Nephron progenitor cell (in vitro differentiated cells): Measurements from ENCODE around the gene ABCA1.
A peak's percentile ranks its signal among the peaks of the same experiment; 100 is the strongest.

Experiments used
- DNase-seq: peaks from one replicate; pipeline ENCODE4 v3.0.0; 2021
- H3K27ac Mint-ChIP-seq: 2 replicates; pipeline ENCODE4 v1.8.0; 2021; ENCODE audit warnings: mild to moderate bottlenecking, moderate library complexity, mixed read lengths
- H3K27me3 Mint-ChIP-seq: 2 replicates; pipeline ENCODE4 v1.8.0; 2021; ENCODE audit warnings: mild to moderate bottlenecking, low read depth, mixed read lengths; ENCODE audit not compliant: poor library complexity
- H3K36me3 Mint-ChIP-seq: 2 replicates; pipeline ENCODE4 v1.8.0; 2021; ENCODE audit warnings: low read depth, mixed read lengths
- H3K4me1 Mint-ChIP-seq: 2 replicates; pipeline ENCODE4 v1.8.0; 2021; ENCODE audit warnings: mixed read lengths
- H3K4me3 Mint-ChIP-seq: 2 replicates; pipeline ENCODE4 v1.8.0; 2021; ENCODE audit warnings: mild to moderate bottlenecking, moderate library complexity, mixed read lengths
- H3K9me3 Mint-ChIP-seq: 2 replicates; pipeline ENCODE4 v1.8.0; 2021; ENCODE audit warnings: mild to moderate bottlenecking, moderate library complexity, mixed read lengths
- TF ChIP-seq, protein P1 (sequence below): fragments of 200-600 bp; sonication (generic); IDR thresholded peaks from 2 replicates; pipeline ENCODE4 v1.5.0; 2021; ENCODE audit warnings: antibody characterized with exemption

Gene ABCA1

DNA sequence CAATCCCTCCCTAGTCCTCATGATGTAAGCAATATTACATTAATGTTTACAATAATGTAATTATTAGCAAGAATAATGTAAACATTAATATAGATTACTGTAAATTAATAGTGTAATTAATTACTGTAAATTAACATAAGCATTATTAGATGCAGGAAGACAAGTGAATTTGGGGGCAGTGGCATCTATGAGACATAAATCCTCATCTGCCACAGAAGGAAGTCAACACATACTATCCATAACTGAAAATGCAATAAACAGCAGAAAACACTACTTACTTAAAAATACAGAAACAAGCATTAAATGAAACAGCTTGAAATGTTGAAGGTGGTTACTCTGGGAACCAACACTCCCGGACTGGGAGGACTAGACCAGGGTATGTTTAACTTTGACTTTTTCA is 181.2 kb downstream of the ABCA1 start:
- Mint-ChIP-seq H3K27ac (peak overlapping the region; percentile 79), H3K27me3 (peaks cover 8% of the 10 kb centered on the region), H3K36me3 (no peaks in the 10 kb centered on the region), H3K4me3 (peak overlapping the region; percentile 98), H3K4me1 (peaks cover 29% of the 10 kb centered on the region), H3K9me3 (no peaks in the 10 kb centered on the region)
- no peak for DNase-seq
- TF ChIP-seq, protein P1, sequence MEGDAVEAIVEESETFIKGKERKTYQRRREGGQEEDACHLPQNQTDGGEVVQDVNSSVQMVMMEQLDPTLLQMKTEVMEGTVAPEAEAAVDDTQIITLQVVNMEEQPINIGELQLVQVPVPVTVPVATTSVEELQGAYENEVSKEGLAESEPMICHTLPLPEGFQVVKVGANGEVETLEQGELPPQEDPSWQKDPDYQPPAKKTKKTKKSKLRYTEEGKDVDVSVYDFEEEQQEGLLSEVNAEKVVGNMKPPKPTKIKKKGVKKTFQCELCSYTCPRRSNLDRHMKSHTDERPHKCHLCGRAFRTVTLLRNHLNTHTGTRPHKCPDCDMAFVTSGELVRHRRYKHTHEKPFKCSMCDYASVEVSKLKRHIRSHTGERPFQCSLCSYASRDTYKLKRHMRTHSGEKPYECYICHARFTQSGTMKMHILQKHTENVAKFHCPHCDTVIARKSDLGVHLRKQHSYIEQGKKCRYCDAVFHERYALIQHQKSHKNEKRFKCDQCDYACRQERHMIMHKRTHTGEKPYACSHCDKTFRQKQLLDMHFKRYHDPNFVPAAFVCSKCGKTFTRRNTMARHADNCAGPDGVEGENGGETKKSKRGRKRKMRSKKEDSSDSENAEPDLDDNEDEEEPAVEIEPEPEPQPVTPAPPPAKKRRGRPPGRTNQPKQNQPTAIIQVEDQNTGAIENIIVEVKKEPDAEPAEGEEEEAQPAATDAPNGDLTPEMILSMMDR, result no peak

DNA sequence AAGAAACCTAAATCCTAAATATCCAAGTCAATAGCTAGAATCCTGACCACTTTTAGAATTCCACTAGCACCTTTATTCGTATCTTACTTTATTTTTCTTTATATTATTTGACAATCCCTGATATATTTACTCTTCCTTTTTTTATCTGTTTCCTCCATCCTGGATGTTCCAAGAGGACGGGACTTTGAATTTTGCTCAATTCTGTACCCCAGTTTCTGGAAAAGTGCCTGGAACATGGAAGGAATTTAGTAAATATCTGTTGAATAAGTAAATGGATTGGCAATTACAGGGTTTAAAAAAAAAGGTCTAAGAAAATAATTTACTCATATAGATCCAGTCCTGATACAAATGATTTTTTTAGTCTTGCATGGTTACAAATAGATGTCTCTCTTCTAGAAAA is 181.7 kb downstream of the ABCA1 start:
- Mint-ChIP-seq H3K27me3 (peaks cover 8% of the 10 kb centered on the region), H3K36me3 (no peaks in the 10 kb centered on the region), H3K27ac (no peak overlapping the region), H3K9me3 (no peaks in the 10 kb centered on the region), H3K4me3 (peak overlapping the region; percentile 98), H3K4me1 (peaks cover 29% of the 10 kb centered on the region)
- no peak for DNase-seq
- TF ChIP-seq, protein P1, result no peak

DNA sequence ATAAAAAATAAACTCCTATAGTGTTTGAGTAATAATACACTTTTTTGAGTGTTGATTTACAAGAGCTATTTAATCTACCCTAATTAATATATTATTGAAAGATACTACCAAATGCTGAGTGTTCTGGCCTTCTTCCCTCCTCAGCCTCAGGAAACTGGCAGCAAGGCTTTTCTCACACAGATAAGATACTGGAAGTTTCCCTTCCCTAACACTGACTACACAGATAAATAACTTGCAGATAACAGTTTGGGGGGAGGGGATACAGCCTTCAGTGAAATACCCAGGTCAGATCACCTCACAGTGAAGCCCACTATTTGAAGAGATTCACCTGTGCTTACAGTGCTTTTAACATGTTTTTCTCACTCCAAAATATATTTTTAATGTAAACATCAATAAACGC is 182.1 kb downstream of the ABCA1 start:
- DNase-seq, result no peak
- peak overlapping the region; percentile 65 for H3K4me3 Mint-ChIP-seq

DNA sequence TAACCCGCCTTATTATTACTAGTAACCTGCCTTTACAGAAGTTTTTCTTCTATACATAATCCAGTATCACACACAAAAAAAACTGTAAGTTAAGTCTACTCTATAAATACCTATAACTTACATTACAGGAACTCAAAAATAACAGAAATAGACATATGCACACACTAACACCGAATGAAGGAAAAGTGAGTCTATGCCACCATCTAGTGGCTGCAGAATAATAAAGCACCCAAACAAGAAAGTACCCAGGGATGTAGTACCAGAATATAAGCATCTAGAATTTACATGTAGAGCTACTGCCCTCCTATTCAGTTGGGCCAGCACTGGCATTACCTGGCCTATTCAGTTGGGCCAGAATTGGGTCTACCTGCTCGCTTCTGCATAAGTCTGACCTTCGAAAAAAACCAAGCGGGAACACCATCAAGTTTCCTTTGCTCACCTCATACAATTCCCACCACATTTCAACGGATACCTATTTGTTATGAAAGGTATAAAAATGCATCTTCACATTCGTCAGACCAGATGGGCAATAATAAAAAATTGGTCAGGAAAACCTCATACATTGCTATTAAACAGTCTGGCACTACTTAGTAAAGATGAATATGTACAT is 184.5 kb downstream of the ABCA1 start:
- Mint-ChIP-seq H3K9me3 (no peaks in the 10 kb centered on the region), H3K4me1 (peaks cover 23% of the 10 kb centered on the region), H3K4me3 (no peak overlapping the region), H3K27ac (no peak overlapping the region), H3K27me3 (peaks cover 11% of the 10 kb centered on the region), H3K36me3 (no peaks in the 10 kb centered on the region)
- TF ChIP-seq, protein P1, result peak; percentile 73
- DNase-seq, result peak; percentile 9

More for the DNA sequence above, 182.1 kb downstream of the ABCA1 start:
- TF ChIP-seq, protein P1, result no peak
- H3K36me3 Mint-ChIP-seq, result no peaks in the 10 kb centered on the region
- no peaks in the 10 kb centered on the region for H3K9me3 Mint-ChIP-seq
- H3K4me1 Mint-ChIP-seq, result peaks cover 29% of the 10 kb centered on the region
- H3K27ac Mint-ChIP-seq, result no peak overlapping the region
- H3K27me3 Mint-ChIP-seq, result peaks cover 8% of the 10 kb centered on the region

DNA sequence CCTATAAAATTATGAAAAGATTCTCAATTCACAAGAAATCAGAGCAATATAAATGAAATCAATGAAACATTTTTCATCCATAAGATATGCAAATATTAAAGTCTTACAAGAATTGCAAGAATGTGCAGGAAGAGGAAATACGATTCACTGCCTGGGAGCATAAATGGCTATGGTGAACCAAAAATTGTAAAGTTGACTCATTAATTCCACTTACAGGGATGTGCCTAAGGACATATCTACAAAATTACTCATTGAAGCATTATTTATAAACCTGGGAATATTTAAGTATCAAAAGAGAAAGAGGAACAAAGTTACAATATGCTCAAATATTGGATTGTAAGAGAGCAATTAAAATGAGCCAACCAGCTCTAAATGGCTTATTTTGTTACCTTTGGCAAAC is 187.3 kb downstream of the ABCA1 start:
- DNase-seq, result no peak
- Mint-ChIP-seq H3K4me1 (no peaks in the 10 kb centered on the region), H3K36me3 (no peaks in the 10 kb centered on the region), H3K27me3 (peaks cover 3% of the 10 kb centered on the region), H3K9me3 (no peaks in the 10 kb centered on the region), H3K4me3 (no peak overlapping the region), H3K27ac (no peak overlapping the region)
- TF ChIP-seq, protein P1, result no peak

DNA sequence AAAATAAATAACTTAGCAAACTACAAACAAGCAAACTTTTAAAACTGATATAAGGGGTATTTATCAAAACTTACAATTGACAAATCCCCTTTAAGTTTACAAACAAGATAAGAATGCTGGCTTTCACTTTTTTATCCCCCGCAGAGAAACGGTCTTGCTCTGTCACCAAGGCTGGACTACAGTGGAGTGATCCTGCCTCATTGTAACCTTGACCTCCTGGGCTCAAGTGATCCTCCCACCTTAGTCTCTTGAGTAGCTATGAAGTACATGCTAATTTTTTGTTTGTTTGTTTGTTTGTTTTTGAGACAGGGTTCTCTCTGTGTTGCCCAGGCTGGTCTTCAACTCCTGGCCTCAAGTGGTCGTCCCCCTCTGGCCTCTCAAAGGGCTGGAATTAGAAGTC is 189.5 kb downstream of the ABCA1 start:
- TF ChIP-seq, protein P1, result no peak
- Mint-ChIP-seq H3K4me3 (no peak overlapping the region), H3K4me1 (no peaks in the 10 kb centered on the region), H3K36me3 (no peaks in the 10 kb centered on the region), H3K27ac (no peak overlapping the region), H3K27me3 (peaks cover 3% of the 10 kb centered on the region), H3K9me3 (no peaks in the 10 kb centered on the region)
- DNase-seq, result no peak
